Left colon (tissue), 2 donors: ENCODE measurements around the gene SLC22A12. TPM values are rescaled to one million over a fixed set of nuclear protein-coding genes. Genes with fewer than 3 reads are reported as not detected.
A peak's percentile ranks its signal among the peaks of the same experiment; 100 is the strongest.
"Not testable (repeated sequence)": the region's sequence is repeated elsewhere in the genome, so short reads cannot be mapped to it uniquely, and the experiment has no call there.

Experiments
- ATAC-seq: fragments of 200-7000 bp; cut with Tn5 transposase; one replicate; pipeline ENCODE4 v1.9.1; 2020; ENCODE audit warnings: mild to moderate bottlenecking, moderate library complexity
- DNase-seq, 2 donors: peaks; one replicate each; pipeline ENCODE4 v3.0.0-alpha.2; 2020
- intact Hi-C, 2 donors: fragments of 100-400 bp; cut with DNase I in 1 of 2; cut with micrococcal nuclease in 1 of 2; formaldehyde crosslinking; loops; one replicate each; pipeline versions ENCODE4 v1.11.2 to v1.14.0; 2022; cut with DNase I, micrococcal nuclease
- long read RNA-seq: library from polyadenylated mRNA; unstranded; transcript quantifications from one replicate; pipeline ENCODE4 v2.0.0, GENCODE V29; 2021
- total RNA-seq, 2 donors: library from RNA; stranded (reverse); fragmentation: NEBNext Ultra II Directional; extraction: Animal tissue kit (Norgen Biotek cat#: 25700); gene quantifications; one replicate each; pipeline ENCODE4 v1.2.1, GENCODE V29; 2021
- donor health status: DM: no; HTN: no; CAD: no.
- donor health status: DM: yes; HTN: yes; CAD: no.

The SLC22A12 gene
- not detected for total RNA-seq
- long read RNA-seq: 0 reads

DNA sequence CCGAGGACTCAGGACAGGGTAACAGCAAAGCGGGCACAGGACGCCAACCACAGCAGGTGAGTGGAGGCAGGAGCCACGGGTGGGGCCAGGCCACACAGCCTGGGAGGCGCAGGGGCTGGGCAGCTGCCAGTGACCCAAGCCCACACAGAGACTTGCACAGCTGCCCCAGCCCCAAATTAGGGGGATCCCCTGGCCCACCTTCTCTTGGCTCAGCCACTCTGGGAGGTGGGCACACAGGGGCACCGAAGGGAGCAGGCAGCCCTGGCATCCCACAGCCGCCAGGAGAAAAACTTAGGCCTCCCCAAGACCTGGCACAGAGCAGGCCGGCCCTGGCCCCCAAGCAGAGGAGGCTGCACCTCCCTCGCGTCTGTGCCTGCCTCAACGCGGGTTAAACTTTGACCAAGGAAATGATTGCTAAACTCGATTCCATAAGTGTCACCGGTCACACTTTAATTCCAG lies at the start of gene SLC22A12:
TSS of gene SLC22A12 (plus strand) at position 458 of the 459 bp plus-strand sequence. CDS start 337 bp downstream, outside the sequence.
- peak; percentile 42 for ATAC-seq
- DNase-seq: no peak
- intact Hi-C loops: no loop called here

DNA sequence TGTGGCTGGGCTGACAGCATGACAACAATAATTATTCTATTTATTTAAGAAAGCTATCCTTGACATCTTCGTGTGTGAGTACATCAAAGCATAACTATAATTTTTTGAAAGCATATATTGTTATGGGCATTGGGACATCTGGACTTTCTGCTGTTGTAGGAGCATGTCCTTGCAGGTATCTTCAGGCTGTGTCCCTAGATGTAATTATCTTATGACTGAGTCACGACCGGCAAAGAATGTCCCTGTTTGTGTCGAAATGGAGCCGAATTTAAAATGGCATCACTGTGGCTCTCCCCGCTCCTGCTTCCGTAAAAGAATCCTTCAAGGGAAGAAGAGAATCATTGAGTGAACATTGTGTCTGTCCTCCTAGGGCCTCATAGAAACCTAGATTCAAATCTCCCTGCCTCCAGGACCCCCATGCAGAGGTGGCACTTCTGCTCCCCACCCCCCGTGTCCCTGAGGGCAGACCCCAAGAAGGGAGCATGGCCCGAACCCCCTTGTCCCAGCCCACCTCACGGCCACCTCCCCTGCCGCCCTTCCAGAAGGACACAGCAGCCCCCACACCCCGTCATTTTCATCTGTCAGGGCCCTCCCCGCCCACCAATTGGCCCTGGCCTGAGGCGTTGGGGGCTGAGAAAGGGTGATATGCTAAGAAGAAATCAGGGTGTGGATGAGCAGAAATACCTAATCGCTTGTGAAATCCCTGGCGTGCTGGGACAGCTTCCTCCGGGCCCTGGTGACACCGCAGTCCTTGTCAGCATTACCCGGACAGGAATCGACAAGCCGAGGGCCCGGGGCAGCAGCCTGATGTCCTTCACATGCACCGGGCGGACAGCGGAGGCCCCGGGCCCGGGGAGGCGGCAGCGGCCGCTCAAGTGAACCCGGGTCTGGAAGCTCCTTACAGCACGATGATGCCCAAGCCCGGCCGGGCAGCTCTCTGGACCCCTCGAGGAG lies 48.6 kb upstream of the SLC22A12 start:
- intact Hi-C loops: no loop called here
- DNase-seq: no peak
- no peak for ATAC-seq

DNA sequence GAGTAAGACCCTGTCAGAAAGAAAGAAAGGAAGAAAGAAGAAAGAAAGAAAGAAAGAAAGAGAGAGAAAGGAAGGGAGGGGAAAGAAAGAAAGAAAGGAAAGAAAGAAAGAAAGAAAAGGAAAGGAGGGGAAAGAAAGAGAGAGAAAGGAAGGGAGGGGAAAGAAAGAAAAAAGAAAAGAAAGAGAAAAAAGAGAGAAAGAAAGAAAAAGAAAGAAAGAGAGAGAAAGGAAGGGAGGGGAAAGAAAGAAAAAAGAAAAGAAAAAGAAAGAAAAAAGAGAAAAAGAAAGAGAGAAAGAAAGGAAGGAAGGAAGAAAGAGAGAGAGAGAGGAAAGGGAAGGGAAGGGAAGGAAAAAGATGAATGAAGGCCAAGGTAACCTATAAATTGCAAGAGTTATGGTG lies 47.2 kb upstream of the SLC22A12 start:
- DNase-seq (no peak), ATAC-seq (no peak)
- intact Hi-C loops: no loop called here

DNA sequence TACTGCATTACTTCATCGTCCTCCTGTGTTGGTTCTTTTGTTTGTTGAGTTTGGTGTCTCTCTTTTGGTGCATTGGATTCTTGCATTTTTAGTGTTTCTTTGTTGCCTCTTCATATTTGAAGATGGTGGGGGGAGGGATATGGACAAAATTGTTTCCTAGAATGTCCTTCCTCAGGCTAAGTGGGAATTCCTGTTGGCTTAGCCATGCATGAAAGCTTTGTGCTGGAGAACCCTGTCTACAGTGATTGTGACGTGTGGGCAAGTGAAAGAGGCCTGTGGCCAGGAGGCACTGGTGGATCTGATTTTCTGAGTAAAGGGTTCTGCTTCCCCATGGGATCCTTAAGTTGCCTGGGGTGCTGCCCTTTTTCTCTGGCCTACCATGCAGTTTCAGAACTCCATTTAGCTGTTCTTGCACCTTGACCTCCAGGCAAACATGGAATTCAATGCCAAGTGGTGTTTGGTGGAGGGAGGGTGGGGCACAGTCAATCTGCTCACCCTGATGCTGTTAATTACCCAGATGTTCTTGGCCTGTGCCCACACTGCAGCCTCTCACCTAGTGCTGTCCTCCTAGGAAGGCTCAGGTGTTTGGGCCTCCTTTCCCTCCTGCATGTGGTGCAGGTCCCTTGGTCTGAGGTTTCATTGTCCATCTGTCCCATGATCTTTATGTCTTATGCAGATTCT lies 46.3 kb upstream of the SLC22A12 start:
- DNase-seq (peak in 1 of 2 donors; percentile 27), ATAC-seq (peak; percentile 97)
- intact Hi-C loops: no loop called here

DNA sequence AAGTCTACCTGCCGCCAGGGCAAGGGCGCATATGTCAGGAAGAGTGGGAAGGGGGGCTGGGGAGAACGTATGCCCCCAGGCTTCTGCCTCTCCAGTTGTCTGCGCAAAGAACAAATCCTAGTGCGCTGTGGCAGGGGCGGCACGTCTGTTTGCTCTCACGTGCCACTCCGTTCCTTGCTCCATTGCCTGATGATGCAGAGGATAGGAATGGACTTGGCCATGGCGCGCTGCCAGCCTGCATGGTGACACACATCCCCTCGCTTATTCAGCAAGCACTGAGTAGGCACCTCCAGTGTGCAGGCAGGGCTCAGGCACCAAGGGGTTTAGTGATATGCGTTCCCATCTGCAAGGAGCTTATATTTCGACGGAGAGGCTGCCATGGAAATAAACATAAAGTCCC lies 45.4 kb upstream of the SLC22A12 start:
- ATAC-seq: no peak
- intact Hi-C loops: no loop called here
- no peak for DNase-seq

DNA sequence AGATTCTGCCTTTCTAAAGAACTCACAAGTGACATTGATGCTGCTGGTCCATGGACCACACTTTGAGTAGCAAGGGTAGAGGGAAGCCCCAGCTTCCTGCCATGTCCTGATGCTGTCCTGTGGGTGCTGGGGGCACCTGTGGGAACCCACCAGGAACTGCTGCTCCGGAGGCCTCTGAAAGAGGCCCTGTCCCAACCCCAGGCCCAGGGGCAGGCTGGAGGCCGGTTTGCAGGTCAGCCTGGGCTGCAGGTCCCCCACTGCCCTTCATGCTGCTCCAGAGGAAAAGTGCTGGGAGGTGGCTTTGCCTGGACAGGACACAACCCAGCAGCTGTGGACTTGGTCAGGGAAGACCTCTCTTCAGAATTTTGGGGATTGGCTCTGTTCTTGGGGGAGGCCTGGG lies 44.8 kb upstream of the SLC22A12 start:
- ATAC-seq (no peak), DNase-seq (no peak)
- intact Hi-C loops: no loop called here

DNA sequence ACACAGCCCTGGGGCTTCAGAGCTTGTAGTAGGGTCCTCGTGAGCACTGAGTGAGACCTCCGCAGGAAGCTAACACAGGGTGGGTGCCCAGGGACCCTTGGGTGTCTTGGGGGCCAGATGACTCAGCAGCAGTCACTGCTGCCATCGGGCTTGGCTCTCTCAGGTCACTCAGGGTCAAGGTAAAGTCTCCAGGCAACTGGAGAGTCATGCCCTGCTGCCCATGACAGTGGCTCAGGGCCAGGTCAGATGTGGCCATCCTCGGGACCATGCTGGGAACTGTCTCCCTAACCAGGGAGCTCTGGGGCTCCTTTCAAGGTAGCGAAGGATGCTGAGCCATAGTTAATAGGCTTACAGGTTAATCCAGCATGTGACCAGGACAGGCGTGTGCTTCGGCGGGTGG lies 44.4 kb upstream of the SLC22A12 start:
- intact Hi-C loops: no loop called here
- no peak for ATAC-seq
- DNase-seq: no peak

DNA sequence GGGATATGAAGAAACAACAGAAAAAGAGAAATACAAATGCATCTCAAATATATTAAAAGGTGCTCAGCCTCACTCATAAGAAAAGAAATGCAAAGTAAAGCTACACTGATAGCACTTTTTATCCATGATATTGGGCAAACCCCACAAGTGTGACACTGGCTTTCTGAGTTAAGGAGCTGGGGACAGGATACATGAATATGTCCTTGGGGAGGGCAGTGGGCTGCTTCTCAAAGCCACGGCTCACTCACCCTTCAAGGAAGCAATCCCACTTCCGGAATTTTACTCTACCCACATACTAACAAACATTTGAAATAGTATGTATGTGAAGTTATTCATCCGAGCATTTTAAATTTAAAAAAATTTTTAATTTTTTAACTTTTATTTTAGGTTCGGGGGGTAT lies 41.1 kb upstream of the SLC22A12 start:
- ATAC-seq (no peak), DNase-seq (no peak)
- intact Hi-C loops: no loop called here

DNA sequence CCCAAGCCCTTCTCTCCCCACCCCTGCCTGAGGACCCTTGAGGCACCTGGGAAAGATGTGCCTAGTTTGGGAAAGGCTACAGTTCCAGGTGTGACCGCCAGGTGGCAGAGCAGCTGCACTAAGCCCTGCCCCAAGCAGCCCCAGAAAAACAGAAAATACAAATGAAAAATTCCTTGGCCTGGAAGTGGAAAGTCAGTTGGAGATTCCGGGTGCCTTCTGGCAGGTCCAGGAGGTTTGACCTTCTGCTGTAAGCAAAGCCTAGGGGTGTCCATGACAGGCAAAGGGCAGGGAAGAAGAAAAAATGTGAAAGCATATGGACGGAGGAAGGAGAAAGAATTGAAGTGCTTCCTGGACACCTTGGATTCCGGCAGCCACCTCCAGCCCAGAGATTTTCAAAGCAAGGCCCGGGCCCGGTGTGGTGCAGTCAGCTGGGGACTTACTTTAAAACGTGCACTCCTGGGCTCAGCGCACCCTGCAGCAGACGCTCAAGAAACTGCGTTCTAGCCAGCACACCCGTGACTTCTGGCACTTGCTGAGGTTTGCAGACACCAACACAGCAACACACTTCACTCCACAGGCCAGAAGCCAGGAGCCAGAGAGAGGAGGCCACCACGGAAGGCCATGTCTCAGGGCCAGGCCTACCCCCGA lies 37.3 kb upstream of the SLC22A12 start:
- DNase-seq (peak; percentile 64 to 74), ATAC-seq (peak; percentile 63)
- intact Hi-C loops: no loop called here

DNA sequence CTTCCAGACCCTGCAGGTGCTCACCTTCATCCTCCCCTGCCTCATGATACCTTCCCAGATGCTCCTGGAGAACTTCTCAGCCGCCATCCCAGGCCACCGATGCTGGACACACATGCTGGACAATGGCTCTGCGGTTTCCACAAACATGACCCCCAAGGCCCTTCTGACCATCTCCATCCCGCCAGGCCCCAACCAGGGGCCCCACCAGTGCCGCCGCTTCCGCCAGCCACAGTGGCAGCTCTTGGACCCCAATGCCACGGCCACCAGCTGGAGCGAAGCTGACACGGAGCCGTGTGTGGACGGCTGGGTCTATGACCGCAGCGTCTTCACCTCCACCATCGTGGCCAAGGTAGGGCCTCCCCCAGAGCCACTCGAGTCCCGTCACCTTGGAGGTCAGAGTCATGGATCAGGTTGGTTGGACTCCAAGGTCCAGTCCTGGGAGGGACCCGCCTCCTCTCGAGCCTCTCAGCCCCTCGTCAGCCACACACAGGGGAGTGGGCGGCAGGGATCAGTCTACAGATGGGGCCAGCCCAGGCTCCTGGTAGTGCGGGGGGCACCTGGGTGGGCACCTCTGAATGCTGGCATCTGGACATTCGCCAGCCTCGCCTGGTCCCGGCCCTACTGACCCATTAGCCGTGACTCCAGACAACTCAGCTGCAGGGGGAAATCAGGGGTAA lies 34.8 kb upstream of the SLC22A12 start:
- intact Hi-C loops: no loop called here
- DNase-seq (no peak), ATAC-seq (no peak)

DNA sequence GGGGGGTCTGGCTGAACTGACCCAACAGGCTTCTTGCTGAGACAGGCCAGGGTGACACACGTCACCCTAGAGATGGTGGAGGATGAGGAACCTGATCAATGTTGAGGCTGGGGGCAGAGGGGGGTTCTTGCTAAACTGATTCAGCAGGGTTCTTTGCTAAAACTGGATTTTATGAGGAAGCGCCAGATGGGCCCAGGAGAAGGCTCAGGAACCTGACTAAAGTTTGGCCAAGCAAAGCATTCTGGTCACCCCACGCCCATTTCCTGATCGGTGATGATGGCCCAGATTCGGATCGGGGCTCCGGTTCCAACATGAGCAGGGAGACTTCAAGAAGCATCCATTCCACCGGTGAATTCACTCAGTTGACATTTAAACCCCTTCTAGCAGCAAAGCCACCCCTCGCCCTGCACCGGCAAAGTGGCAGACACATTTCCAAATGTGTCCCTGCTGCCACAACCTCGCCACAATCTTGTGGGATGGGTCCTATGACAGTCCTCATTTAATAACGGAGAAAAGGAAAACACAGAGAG lies 34.2 kb upstream of the SLC22A12 start:
- DNase-seq (no peak), ATAC-seq (no peak)
- intact Hi-C loops: no loop called here

DNA sequence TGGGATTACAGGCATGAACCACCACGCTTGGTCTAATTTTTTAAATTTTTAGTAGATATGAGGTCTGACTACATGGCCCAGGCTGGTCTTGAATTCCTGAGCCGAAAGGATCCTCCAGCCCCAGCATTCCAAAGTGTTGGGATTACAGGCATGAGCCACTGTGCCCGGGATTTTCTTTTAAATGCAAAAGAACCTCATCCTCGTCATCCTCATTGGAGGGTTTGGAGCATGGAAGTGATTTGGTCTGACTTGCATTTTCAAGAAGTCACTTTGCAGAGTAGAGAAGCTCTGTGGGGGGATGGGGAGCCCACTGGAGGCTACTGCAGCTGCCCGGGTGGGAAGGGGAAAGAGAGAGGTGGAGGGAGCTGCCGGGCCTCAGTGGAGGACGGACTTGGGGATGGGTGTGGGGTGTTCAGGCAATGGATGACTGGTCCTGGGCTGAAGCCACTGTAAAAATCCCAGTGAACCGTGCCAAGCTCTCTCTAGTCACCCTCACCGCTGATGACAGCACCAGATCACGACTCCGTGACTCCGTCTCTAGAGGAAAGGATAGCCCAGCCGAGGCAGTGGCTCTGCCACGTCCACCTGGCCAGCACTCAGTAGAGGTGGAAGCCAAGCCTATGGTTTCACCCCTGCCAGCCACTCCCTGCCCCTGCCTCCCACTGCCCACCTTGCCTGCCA lies 32.8 kb upstream of the SLC22A12 start:
- DNase-seq (no peak), ATAC-seq (no peak)
- intact Hi-C loops: no loop called here

DNA sequence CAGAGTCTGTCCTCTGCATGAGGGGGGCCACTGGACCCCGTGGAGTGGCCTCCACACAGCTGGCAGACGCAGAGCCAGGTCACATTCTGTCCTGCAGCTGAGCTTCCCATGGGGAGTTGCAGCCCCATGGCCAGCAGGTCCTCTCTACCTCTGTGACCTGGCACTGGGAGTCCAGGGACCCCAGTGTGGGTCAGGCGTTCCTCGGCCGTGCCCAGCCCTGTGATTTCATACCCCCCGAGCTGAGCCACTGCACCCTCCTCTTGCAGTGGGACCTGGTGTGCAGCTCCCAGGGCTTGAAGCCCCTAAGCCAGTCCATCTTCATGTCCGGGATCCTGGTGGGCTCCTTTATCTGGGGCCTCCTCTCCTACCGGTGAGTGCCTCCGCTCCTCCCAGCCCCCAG lies 32.2 kb upstream of the SLC22A12 start:
- DNase-seq: no peak
- ATAC-seq: no peak
- intact Hi-C loops: no loop called here

DNA sequence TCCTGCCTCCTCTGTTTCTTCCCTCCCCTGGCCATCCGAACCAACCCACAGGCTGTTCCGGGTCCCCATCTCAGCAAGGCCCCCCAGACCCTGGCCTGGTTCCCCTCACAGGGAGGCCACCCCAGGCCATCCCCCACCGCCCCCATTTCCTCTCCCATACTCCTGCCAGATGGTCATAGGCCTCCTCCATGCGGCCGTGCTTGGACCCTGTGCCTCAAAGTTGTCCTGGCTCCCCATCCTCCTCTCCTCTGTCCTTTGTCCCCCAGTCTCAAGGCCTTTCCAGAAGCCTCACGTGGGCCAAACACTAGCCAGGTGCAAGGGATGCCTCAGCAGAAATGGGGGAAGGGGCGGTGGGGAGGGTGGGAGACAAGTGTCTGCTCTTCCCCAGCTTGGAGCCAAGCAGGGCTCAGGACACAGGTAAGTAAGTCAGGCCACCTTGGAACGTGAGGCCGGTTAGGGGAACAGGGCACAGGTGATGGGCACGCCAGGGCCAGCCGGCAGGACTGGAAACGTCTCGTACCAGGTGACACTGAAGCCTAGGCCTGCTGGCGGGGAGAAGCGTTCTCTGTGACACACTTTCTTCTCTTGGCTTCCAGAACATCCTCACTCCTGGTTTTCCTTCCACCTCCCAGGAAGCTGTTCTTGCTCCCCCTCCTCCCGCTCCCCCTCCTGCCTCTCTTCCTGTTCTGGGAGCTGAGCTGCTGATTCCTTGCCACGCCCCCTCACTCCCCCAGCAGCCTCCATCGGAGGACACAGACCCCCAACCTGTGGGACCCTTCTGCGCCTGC lies 31.5 kb upstream of the SLC22A12 start:
- intact Hi-C loops: no loop called here
- DNase-seq (no peak), ATAC-seq (no peak)

DNA sequence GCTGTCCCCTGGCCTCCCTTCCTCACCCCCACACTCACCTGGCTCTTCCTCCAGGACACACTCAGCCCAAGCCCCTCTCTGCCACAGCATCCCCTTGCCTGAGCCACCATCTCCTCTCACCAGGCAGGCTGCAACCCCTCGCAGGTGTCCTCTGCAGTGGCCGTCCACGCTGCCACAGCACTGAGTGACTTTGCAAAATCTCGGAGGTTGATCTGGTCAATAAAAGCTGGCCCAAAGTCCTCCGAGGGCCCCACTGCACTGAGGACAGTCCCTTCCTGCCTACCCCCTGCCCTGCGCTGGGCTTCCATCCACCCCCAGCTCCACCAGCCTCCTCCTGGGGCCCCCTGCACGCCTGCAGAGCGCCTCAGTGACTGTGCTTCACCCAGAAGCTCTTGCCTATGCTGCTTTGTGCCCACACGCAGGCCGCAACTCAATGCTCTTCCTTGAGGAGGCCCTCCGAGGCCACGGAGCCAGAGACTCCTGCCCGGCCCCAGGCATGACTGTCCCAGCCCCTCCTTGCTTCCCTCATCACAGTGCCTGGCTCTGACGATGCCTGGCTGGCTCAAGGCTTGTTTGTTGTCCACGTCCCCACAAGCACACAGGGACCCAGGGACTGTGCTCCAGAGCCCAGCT lies 30.8 kb upstream of the SLC22A12 start:
- no peak for ATAC-seq
- DNase-seq: no peak
- intact Hi-C loops: no loop called here

DNA sequence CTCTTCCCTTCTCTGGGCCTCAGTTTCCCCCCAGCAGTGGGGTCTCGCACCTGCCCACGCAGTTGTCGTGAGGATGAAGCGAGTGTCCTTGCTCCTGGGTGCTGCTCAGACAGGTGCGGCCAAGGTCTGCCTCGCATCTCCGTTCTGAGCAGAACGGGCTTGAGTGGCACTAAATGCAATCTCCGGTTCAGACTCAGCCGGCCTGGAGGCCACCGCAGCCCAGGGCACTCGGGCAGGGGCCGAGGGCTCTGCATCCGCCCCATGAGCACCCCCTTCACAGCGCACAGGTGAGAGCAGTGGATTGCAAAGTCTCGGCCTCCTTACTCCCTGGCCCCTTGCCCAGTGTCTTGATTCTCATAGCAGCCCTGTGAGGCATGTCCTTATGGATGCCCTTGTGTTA lies 30.1 kb upstream of the SLC22A12 start:
- intact Hi-C loops: no loop called here
- ATAC-seq (no peak), DNase-seq (no peak)

DNA sequence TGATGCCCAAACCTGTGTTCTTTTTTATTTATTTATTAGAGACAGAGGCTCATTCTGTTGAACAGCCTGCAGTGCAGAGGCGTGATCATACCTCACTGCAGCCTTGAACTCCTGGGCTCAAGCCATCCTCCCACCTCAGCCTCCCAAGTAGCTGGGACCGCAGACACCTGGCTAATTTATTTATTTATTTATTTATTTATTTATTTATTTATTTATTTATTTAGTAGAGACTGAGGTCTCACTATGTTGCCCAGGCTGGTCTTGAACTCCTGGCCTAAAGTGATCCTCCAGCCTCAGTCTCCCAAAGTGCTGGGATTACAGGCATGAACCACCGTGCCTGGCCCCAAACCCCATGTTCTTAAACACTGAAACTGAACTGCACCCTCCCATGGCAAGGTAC lies 29.6 kb upstream of the SLC22A12 start:
- DNase-seq, ATAC-seq: not testable (repeated sequence)

More for the DNA sequence above, 29.6 kb upstream of the SLC22A12 start:
- intact Hi-C loops: not testable (repeated sequence)
